ENCODE results near the gene PANX1. TPM values are rescaled to one million over a fixed set of nuclear protein-coding genes. Genes with fewer than 3 reads are reported as not detected.

PANX1 gene
- total RNA-seq, 1 donor, result 13.1 TPM

GRCh38 chr11:94139416-94139815 lies 10.8 kb downstream of the PANX1 start:
- Histone ChIP-seq H3K9me3 (ENCODE audit: low read depth, low read length) (no peaks in the 10 kb centered on the region), H3K4me3 (ENCODE audit: low read length) (no peak overlapping the region), H3K27me3 (ENCODE audit: insufficient read depth, low read length) (no peaks in the 10 kb centered on the region), H3K4me1 (ENCODE audit: insufficient read depth, low read length) (peaks cover 41% of the 10 kb centered on the region)

GRCh38 chr11:94140154-94140655 lies 11.6 kb downstream of the PANX1 start:
- H3K27me3 ChIP-seq (ENCODE audit: insufficient read depth, low read length), result no peaks in the 10 kb centered on the region
- peaks cover 35% of the 10 kb centered on the region for H3K4me1 ChIP-seq (ENCODE audit: insufficient read depth, low read length)
- H3K9me3 ChIP-seq (ENCODE audit: low read depth, low read length), result no peaks in the 10 kb centered on the region
- no peak overlapping the region for H3K4me3 ChIP-seq (ENCODE audit: low read length)

DNA sequence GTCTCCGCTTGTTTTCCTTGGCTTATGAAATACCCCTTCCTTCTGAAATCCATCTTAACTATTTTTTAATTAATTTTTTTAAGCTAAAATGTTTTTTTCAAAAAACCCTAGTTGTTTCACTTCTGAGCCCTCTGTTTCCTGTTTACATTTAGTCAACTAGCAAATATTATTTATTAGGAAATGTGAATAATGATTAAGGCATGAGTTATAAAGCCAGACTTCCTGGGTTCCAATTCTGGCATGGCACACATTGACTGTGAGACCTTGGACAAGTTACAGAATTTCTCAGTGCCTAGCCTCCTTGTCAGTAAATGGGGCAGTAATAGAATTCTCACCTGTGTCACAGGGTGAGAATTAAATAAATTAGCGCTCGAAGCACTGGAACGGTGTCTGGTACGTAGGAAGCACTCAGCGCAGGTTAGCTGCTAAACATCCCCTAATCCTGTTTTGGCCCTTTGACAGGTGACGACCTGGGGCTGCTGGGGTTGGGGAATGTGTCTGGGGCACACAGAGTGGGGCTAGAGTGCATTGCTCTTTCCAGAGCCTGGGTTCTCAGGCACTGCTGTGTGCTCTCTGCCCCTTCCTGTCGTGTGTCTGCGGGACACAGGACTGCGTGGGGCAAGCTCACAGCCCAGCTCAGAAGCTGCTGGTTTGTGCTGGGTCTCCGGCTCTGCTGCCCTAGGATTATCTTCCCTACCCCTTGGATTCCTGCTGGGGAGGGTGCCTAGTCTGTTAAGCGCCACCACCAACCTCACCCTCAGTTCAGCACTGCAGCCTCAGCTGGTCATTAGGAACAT lies 13.1 kb downstream of the PANX1 start:
- Histone ChIP-seq H3K27me3 (ENCODE audit: insufficient read depth, low read length) (no peaks in the 10 kb centered on the region), H3K4me1 (ENCODE audit: insufficient read depth, low read length) (peaks cover 29% of the 10 kb centered on the region), H3K9me3 (ENCODE audit: low read depth, low read length) (no peaks in the 10 kb centered on the region), H3K4me3 (ENCODE audit: low read length) (no peak overlapping the region)

- Histone ChIP-seq H3K9me3 (ENCODE audit: low read depth, low read length) (no peaks in the 10 kb centered on the region), H3K27me3 (ENCODE audit: insufficient read depth, low read length) (no peaks in the 10 kb centered on the region), H3K4me3 (ENCODE audit: low read length) (no peak overlapping the region), H3K4me1 (ENCODE audit: insufficient read depth, low read length) (peaks cover 31% of the 10 kb centered on the region)
These were observed 14.0 kb downstream of the PANX1 start for GRCh38 chr11:94142308-94143281.

DNA sequence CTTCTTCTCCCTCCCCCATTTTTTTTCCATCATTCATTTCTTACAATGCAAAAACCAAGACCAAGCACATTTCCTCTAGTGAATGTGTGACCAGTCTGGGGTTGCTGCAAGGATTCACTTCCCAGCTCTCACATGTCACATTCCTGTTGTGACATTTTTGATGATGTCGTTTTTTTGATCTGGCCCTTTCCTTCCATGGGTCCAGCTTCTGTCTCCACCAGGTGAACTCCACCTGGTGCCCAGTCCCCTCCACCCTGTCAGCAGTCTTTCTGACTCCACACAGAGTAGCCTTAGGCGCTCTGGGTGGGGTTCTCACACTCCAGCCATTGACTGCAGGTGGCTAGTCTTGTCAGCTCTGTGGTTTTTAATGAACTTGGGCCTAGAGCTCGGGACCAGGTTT lies 15.6 kb downstream of the PANX1 start:
- Histone ChIP-seq H3K4me3 (ENCODE audit: low read length) (no peak overlapping the region), H3K27me3 (ENCODE audit: insufficient read depth, low read length) (no peaks in the 10 kb centered on the region), H3K9me3 (ENCODE audit: low read depth, low read length) (no peaks in the 10 kb centered on the region), H3K4me1 (ENCODE audit: insufficient read depth, low read length) (peaks cover 38% of the 10 kb centered on the region)

DNA sequence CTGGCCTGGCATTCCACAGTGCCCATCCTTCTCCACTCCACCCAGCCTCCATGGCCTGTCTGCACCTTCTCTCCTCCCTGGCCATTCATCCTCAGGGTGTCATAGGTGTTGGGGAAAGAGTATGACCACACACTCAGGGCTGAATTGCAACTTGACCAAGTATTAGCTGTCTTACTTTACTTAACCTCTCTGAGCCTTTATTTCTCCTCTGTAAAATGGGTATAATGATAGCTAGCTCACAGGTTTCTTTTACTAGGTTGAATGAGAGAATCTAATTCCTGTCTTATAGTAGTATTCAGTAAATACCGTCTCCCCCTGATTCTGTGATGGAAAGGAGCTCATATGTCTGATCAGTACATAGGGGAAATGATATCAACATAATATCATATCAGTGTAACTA lies 16.0 kb downstream of the PANX1 start:
- H3K9me3 ChIP-seq (ENCODE audit: low read depth, low read length), result no peaks in the 10 kb centered on the region
- H3K4me1 ChIP-seq (ENCODE audit: insufficient read depth, low read length), result peaks cover 39% of the 10 kb centered on the region
- H3K4me3 ChIP-seq (ENCODE audit: low read length), result no peak overlapping the region
- H3K27me3 ChIP-seq (ENCODE audit: insufficient read depth, low read length), result no peaks in the 10 kb centered on the region

DNA sequence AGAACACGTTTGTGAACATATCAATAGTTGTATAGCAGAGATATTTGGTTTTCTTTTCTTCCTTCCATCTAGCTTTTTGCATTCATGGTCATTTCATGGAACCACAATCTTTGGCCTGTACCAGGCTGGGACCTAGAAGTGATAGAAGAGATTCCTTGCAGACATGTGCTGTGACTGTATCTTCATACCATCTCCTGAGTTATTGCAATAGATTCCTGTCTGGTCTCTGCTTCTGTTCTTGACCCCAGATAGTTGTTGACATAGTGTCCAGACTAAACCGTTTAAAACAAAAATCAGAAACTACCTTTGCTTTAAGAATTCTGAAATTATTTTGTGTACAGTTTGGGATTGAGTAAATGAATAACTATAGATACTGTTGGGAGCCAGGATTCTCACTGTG lies 16.8 kb downstream of the PANX1 start:
- no peaks in the 10 kb centered on the region for H3K27me3 ChIP-seq (ENCODE audit: insufficient read depth, low read length)
- peaks cover 40% of the 10 kb centered on the region for H3K4me1 ChIP-seq (ENCODE audit: insufficient read depth, low read length)
- no peaks in the 10 kb centered on the region for H3K9me3 ChIP-seq (ENCODE audit: low read depth, low read length)
- no peak overlapping the region for H3K4me3 ChIP-seq (ENCODE audit: low read length)

DNA sequence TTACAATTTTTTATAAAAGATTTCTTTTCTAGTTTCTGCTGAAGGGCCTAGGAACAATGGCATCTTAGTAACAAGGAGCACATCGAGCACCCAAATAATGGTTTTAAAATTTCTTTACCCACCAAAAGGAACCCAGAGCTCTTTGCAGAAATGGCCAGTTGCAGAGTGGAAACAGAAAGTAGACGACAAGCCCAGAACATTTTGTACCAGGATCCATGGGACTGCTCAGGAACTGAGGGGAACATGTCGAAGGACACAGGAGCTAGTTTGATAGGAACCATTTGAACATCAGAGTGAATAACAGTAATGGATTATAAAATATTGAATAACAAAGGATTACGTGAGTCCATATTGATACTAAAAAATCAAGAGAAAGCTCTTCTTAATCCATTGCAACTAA lies 17.3 kb downstream of the PANX1 start:
- Histone ChIP-seq H3K9me3 (ENCODE audit: low read depth, low read length) (no peaks in the 10 kb centered on the region), H3K27me3 (ENCODE audit: insufficient read depth, low read length) (no peaks in the 10 kb centered on the region), H3K4me3 (ENCODE audit: low read length) (no peak overlapping the region), H3K4me1 (ENCODE audit: insufficient read depth, low read length) (peaks cover 44% of the 10 kb centered on the region)

DNA sequence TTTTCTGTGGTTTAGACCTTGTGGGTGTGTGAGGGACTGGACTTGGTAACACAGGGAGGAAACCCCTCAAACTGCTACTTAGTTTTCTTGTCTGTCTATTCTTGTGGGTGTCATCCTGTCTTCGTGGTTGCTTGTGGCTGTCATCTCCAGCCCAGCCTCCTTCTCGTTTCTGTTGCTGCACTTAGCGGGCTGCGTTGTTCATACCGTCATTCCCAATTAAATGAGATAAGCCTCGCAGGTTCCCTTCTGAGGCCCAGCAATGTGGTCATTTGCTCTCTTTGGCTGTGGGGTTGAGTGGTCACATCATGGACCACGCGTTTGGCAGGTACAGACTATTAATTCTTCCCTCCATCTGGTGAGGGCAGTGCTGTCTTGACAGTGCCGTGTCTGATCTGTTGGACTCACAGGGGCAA lies 18.8 kb downstream of the PANX1 start:
- H3K4me3 ChIP-seq (ENCODE audit: low read length), result no peak overlapping the region
- H3K27me3 ChIP-seq (ENCODE audit: insufficient read depth, low read length), result no peaks in the 10 kb centered on the region
- no peaks in the 10 kb centered on the region for H3K9me3 ChIP-seq (ENCODE audit: low read depth, low read length)
- peaks cover 47% of the 10 kb centered on the region for H3K4me1 ChIP-seq (ENCODE audit: insufficient read depth, low read length)

DNA sequence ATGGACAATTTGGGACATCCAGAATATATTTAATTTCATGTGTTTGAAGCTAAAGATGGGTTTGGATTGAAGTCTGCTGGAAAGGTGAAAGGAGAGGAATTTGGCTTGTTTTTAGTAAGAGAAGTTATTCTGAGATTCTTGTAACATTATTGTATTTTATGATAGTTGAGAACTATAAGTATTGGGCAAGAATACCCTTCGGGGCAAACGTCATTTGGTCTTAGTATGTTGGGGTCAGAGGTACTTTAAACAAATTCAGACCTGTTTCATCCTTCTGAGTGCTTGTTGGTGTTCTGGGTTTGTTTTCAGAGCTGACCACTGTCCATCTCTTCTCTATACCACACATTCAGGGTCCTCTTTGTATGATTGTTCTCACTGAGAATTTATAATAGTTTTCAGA lies 19.5 kb downstream of the PANX1 start:
- no peaks in the 10 kb centered on the region for H3K27me3 ChIP-seq (ENCODE audit: insufficient read depth, low read length)
- no peaks in the 10 kb centered on the region for H3K9me3 ChIP-seq (ENCODE audit: low read depth, low read length)
- H3K4me1 ChIP-seq (ENCODE audit: insufficient read depth, low read length), result peaks cover 51% of the 10 kb centered on the region
- no peak overlapping the region for H3K4me3 ChIP-seq (ENCODE audit: low read length)

- Histone ChIP-seq H3K27me3 (ENCODE audit: insufficient read depth, low read length) (no peaks in the 10 kb centered on the region), H3K4me1 (ENCODE audit: insufficient read depth, low read length) (peaks cover 46% of the 10 kb centered on the region)
These were observed 20.9 kb downstream of the PANX1 start for GRCh38 chr11:94149431-94150017.

DNA sequence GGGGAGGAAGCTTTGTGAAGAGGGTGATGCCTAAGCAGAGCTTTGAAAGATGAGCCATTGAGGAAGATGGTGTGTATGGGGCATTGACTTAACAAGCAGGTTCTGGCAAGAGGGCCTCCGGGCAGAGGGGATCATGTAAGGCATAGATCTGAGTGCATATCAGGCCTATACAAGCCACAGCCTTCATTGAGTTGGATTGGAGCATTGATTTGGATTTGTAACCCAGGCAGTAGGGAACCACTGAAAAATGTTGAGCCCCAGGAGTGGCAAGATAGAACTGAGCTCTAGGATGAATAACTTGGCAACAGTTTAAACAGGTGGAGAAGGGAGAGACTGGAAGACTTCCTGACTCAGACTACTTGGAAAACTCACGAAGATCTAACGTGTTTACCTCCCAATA lies 21.4 kb downstream of the PANX1 start:
- Histone ChIP-seq H3K9me3 (ENCODE audit: low read depth, low read length) (no peaks in the 10 kb centered on the region), H3K4me3 (ENCODE audit: low read length) (no peak overlapping the region), H3K4me1 (ENCODE audit: insufficient read depth, low read length) (peaks cover 45% of the 10 kb centered on the region), H3K27me3 (ENCODE audit: insufficient read depth, low read length) (no peaks in the 10 kb centered on the region)

More at GRCh38 chr11:94149431-94150017, 20.9 kb downstream of the PANX1 start:
- Histone ChIP-seq H3K4me3 (ENCODE audit: low read length) (no peak overlapping the region), H3K9me3 (ENCODE audit: low read depth, low read length) (no peaks in the 10 kb centered on the region)

- H3K4me1 ChIP-seq (ENCODE audit: insufficient read depth, low read length), result peaks cover 45% of the 10 kb centered on the region
- no peaks in the 10 kb centered on the region for H3K9me3 ChIP-seq (ENCODE audit: low read depth, low read length)
- no peaks in the 10 kb centered on the region for H3K27me3 ChIP-seq (ENCODE audit: insufficient read depth, low read length)
- no peak overlapping the region for H3K4me3 ChIP-seq (ENCODE audit: low read length)
These were observed 22.4 kb downstream of the PANX1 start for GRCh38 chr11:94150704-94151685.
